Activated CD4-positive, CD25-positive, alpha-beta regulatory T cell treated with anti-CD3 and anti-CD28 coated beads, Interleukin-2, amount 50 U/mL, for 24 hours (primary cell): ENCODE data around the gene SAMD4B.
A peak's percentile ranks its signal among the peaks of the same experiment; 100 is the strongest.

Experiments used
- ATAC-seq, 2 donors: fragments of 150-1000 bp; cut with Tn5 transposase; one replicate each; pipeline ENCODE4 v1.10.0; 2021; ENCODE audit warnings: mild to moderate bottlenecking in 1 of 2, moderate library complexity in 1 of 2

The SAMD4B gene

GRCh38 chr19:39428283-39429112, 86.3 kb downstream of the SAMD4B start:
- no peak for ATAC-seq

GRCh38 chr19:39430675-39431593, 88.7 kb downstream of the SAMD4B start:
- ATAC-seq: peak; percentile 74 to 82

GRCh38 chr19:39432677-39433025, 90.4 kb downstream of the SAMD4B start:
- ATAC-seq: no peak

- no peak for ATAC-seq
Measured at GRCh38 chr19:39433480-39434079, 91.4 kb downstream of the SAMD4B start.

- ATAC-seq: no peak
Measured at GRCh38 chr19:39434123-39435076, 92.2 kb downstream of the SAMD4B start.
